NCI-H128 (cell line): Measurements from ENCODE around the gene HIRA.
A peak's percentile ranks its signal among the peaks of the same experiment; 100 is the strongest.
"Not testable (repeated sequence)": the region's sequence is repeated elsewhere in the genome, so short reads cannot be mapped to it uniquely, and the experiment has no call there.

Source experiments
- DNase-seq: peaks from one replicate; lab custom pipeline; 2025; ENCODE audit not compliant: unreplicated experiment; lab: John Stamatoyannopoulos, UW

HIRA gene

DNA sequence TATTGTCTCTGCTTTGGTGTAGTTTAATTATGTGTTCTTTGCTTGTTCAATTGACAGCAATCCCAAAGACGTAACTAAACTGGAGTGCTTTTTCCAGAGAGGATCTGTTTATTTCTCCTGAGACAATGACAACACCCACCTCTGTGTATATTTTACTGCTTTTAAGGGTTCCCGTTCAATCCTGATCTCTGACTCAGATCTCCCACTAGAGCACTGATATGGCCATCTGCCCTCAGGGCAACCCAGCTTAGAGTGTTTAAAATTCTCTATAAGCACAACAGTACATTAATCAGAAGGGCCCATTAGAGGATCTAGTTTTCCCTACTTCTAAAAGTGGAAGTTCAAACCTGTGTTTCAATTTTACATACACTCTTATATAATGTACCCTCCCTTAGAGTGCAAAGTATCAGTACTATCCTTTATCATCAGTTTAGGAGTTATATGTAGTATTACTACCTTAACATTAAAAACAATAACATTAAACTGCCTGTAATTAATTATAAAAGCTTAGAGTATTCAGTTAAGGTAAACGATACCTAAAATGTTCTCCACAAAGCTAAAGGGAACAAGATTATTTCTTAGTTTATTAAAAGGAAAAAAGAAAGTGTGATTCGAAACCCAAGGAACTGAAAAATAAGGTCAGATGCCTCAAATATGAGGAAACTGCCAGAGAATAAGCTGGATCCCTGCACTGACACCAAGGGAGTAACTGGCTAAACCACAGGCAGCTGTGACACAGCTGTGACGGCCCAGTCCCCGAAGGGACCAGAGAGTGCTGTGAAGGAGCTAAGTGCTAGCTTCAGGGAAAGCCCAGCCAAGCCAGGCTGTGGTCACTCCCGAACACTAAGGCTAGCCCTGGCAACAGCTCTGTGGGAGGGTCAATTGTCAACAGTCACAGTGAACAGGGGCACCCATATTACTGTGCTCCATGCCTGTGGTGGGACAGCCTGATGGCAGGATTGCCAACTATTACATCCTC, 32.2 kb upstream of the HIRA start:
- DNase-seq: no peak

- DNase-seq: no peak
Measured at GRCh38 chr22:19463008-19463407, 31.5 kb upstream of the HIRA start.

DNA sequence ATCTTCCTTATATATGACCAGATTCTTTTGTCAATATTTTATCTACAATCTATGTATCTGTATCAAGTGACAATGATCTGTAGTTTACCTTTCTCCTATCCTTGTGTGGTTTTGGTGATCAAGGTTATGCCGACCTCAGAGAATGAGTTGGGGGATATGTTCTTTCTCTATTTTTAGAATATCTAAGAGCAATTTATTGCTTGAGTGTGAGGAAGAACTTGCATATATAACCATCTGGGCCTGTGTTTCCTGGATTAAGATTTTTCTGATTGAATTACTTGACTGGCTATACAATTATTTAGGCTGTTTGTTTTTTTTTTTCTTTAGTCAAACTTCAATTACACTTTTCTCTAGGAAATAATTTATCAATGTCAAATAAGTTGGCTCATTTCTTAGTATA, 30.0 kb upstream of the HIRA start:
- DNase-seq: no peak

GRCh38 chr22:19460036-19460435, 28.5 kb upstream of the HIRA start:
- no peak for DNase-seq

GRCh38 chr22:19457828-19458428, 26.4 kb upstream of the HIRA start:
- DNase-seq: no peak

GRCh38 chr22:19456541-19456940, 25.0 kb upstream of the HIRA start:
- no peak for DNase-seq

GRCh38 chr22:19455585-19456370, 24.2 kb upstream of the HIRA start:
- no peak for DNase-seq

- DNase-seq: no peak
Measured at GRCh38 chr22:19455033-19455432, 23.5 kb upstream of the HIRA start.

DNA sequence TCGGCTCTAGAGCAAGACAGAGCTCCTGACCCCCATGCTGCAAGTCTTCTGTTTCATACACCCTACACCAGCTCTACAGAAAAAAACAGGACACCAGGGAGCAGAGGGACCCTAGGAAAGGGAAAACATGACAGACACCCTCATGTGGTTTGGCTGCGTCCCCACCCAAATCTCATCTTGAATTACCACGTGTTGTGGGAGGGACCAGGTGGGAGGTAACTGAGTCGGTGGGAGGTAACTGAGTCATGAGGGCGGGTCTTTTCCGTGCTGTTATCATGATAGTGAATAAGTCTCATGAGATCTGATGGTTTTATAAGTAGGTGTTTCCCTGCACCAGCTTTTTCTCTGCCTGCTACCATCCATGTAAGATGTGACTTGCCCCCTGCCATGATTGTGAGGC, 22.6 kb upstream of the HIRA start:
- no peak for DNase-seq

- no peak for DNase-seq
Measured at GRCh38 chr22:19453718-19454117, 22.2 kb upstream of the HIRA start.

GRCh38 chr22:19451570-19451969, 20.0 kb upstream of the HIRA start:
- DNase-seq: no peak

DNA sequence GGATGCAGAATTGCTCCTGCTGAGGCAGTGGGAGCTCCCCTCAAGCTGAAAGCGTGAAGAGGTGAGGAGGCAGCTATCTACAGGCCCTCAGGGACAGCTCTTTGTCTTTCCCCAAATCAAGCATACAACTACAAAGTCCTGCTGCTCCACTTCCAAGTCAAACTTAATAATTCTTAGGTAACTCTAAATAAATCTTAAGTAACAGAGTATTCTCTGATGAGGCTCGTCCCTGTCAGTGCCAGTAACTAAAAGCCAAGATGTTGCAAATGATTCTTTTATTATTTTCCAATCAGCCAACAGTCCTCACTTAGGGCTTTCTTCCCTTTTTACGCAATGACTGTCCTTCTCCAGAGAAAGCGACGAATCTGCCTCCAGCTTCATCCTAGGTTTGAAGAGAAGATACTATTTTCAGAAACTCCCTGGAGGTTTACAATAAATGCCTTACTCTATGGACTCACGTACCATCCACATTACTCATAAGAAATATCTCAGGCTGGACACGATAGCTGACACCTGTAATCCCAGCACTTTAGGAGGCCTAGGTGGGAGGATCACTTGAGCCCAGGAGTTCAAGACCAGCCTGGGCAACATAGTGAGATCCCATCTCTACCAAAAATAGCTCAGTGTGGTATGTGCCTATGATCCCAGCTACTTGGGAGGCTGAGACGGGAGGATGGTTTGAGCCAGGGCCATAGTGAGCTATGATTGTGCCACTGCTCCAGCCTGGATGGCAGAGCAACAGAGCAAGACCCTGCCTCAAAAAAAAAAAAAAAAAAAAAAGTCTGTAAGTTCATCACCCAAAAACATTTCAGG, 19.0 kb upstream of the HIRA start:
- no peak for DNase-seq

GRCh38 chr22:19449422-19449767, 17.9 kb upstream of the HIRA start:
- no peak for DNase-seq

DNA sequence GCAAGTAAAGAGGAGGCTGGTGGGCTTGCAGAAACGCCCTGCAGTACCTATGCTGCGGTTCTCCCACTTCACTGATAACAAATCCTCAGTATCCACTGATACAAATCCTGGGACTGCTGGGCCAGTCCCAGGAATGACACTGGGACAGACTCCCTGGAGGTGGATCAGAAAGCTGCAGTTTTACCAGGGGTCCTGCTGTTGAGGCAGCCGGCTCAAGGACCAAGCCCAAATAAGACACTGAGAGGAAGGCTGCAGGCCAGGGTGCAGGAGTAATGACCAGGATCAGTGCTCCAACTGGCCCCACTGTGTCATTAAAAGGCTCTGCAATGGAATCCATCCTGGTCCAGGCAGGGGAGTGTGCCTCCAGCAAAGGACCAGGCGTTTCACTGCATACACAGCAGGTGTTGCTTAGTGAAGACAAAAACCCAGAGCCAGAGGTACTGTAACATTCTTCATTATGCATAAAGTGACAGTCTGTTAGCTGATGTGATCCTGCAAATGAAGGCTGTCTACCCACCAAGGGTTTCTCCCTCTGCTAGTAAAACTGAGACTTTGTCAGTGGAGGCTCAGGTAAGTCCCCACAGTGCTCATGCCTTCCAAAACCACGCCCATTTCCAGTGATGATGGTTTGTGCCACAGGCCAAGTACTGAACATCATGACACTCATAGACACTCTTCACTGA, 17.3 kb upstream of the HIRA start:
- DNase-seq: no peak

GRCh38 chr22:19448076-19448607, 16.6 kb upstream of the HIRA start:
- peak; percentile 56 for DNase-seq

GRCh38 chr22:19447330-19448075, 16.0 kb upstream of the HIRA start, which contains the start of gene C22orf39:
Gene C22orf39 (minus strand): TSS chr22:19447711. CDS start chr22:19447688, 23 bp downstream.
- DNase-seq: peak; percentile 80

DNA sequence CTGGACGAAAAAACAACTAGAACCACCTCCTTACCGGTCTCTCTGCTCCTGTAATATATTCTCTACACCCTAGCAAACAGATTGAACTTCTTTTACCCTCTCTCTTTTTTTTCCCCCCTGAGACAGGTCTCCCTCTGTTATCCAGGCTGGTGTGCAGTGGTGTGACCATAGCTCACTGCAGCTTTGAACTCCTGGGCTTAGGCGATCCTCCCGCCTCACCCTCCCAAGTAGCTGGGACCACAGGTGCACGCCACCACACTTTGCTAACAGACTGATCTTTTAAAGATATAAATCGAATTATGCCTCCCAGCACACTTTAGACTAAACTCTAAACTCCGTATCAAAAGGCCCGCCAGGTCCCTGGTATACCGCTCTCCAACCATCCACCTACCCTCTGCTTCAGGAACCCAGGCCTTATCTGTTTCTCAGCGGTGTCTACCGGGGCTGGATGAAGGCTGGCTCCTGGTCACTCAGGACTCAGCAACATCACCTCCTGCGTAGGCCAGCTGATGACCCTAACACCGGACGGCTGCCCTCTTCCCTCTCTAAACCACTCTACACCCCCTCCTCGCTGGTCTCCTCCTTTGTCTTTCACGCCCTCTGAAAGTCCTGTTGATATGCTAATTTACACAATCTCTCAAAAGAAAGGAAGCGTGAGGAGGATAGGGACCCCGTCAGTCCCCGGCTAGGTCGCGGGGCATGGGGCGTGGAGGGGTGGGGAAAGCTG, 15.2 kb upstream of the HIRA start:
- DNase-seq: no peak

GRCh38 chr22:19445279-19445982, 13.9 kb upstream of the HIRA start:
- not testable (repeated sequence) for DNase-seq
